Measurements from ENCODE around the gene PGBD4.

- TF ChIP-seq CTCF (CRISPR knock-in tag; IDR thresholded peaks at IDR 0.05) (no peak), SCMH1 (CRISPR knock-in tag; IDR thresholded peaks at IDR 0.05; ENCODE audit: borderline replicate concordance) (no peak), AFF4 (CRISPR knock-in tag; IDR thresholded peaks at IDR 0.05) (no peak), ZNF672 (CRISPR knock-in tag; IDR thresholded peaks at IDR 0.05) (no peak), ZNF891 (CRISPR knock-in tag; IDR thresholded peaks at IDR 0.05) (no peak), HDAC1 (CRISPR knock-in tag; IDR thresholded peaks at IDR 0.05) (no peak), JUNB (CRISPR knock-in tag; IDR thresholded peaks at IDR 0.05; ENCODE audit: borderline replicate concordance) (no peak), ZNF580 (CRISPR knock-in tag; IDR thresholded peaks at IDR 0.05; ENCODE audit: borderline replicate concordance, low read depth) (no peak), ZC3H4 (CRISPR knock-in tag; IDR thresholded peaks at IDR 0.05; ENCODE audit: borderline replicate concordance) (no peak)
These were observed 14.7 kb downstream of the PGBD4 start for GRCh38 chr15:34116620-34117019.

All from HepG2 (cell line).